NCI-H187 (cell line): Measurements from ENCODE around the gene HOXD11.

ENCODE experiments used
- DNase-seq, 2 experiments: peaks; one replicate each; lab custom pipeline; 2025; lab: John Stamatoyannopoulos, UW

The HOXD11 gene

DNA sequence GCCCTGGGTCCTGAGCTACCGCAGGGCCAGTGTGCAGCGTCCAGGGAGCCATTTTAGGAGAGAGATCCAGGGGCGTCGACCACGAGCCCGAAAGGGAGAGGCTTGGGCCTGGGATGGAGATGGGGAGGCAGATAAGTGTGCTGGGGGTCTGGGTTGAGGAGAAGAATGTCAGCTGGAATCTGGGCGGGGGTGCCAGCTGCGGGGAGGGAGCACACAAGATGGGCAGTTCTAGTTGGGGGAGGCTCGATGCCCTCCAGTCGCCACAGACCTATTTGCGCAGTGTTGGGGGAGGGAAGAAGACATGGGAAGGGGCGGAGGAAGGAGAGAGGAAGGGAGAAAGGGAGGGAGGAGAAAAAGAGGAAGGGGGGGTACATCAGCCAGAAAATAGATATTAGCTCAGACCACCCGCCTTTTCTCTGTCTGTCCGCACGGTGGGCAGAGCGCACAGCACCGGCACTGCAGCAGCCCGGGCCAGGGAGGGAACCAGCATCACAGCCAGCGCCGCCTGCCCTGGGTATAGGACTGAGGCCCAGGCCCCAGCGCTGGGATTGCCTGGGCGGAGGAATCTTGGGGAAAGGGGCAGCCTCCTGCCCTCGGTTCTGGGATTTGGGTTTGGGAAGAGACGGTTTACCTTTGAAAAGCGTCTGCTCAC lies 1.9 kb upstream of the HOXD11 start:
- DNase-seq: no peak

DNA sequence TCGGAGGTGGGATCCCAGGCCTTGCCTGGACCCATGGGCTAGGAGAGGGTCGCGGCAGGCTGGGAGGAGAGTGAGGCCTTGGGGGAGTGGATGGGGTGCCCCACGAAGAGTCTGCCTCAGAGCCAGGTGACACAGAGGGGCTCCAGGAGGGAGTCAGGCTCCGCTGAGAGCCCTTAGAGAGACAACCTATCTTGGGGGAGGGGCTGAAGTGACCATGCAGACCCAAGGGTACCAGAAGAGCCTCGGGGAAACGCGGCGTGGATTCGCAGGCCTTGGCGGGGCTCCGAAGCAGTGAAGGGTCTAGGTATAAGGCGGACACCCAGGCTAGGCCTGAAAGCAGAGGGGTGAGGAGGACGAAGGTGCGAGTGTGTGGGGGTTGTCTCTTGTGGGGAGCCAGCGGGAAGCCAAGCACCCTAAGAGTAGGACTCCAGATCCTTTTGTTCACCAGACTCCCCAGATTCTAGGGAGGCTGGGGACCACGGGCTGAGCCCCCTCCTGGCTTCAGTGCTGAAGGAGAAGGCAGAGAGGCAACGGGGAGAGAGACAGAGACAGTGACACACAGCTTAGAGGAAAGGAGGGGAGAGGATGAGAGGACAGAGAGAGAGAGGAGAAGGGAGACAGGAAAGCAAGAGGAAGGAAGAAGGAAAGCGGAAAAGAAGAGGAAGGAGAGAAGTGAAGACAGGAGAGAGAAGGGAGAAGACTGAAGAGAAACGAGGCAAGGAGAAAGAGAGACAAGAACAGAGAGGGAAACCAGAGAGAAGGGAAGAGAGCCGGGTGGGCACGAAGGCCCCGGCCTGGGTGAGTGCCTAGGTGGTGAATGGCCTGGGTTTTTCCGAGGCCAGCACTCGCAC lies 1.1 kb upstream of the HOXD11 start:
- no peak for DNase-seq

DNA sequence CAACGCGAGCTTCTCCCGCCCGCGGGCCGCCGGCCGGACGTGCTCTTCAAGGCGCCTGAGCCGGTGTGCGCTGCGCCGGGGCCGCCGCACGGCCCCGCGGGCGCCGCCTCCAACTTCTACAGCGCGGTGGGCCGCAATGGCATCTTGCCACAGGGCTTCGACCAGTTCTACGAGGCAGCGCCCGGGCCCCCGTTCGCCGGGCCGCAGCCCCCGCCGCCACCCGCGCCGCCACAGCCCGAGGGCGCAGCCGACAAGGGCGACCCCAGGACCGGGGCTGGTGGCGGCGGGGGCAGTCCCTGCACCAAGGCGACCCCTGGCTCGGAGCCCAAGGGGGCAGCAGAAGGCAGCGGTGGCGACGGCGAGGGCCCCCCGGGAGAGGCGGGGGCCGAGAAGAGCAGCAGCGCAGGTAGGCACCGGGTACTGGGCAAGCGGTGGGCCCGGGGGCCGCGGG lies 676 bp downstream of the HOXD11 start:
- no peak for DNase-seq

DNA sequence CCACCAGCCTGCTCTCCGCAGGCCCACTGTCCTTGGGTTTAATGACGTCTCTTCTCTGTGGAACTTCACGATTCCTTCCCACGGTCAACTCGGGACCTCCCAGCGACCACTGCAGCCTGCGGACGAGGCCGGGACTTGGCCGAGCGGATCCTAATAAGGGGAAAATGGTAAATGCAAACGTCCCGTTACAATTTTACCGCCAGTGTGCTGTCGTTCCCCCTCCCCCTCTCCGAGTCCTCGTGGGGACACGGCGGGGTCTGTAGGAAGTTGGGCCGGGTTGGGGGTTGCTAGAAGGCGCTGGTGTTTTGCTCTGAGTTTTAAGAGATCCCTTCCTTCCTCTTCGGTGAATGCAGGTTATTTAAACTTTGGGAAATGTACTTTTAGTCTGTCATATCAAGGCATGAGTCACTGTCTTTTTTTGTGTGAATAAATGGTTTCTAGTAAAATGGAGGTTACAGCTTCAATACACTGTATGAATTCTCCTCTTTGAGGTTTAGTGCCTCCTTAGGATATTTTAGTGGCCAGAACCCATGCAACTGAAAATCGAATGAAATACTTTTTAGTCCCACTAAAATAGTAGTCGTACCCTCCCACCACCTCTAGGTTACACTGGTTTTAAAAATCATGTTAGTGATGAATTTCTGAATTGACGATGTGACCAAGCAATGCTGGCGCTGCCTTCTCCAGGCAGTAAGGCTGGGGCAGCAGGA lies 2.3 kb downstream of the HOXD11 start:
- no peak for DNase-seq

DNA sequence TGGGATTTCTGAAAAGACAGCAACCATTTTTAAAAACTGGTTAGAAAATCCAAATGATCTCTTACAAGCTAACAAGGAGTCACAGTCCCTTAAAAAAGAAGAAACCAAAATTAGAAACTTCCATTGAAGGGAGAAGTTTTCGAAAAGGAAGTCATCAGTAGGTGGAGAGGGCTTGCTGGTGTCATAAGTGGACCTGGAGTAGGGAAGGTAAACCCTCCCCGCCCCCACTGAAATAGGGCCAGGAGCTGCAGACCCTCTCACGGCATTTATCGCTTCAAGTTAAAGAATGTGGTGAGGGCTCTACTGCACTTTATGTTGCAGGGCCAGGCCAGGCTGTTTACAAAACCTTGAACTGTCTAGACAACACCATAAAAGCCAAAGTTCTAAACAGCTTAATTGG lies 2.9 kb downstream of the HOXD11 start:
- DNase-seq: no peak

DNA sequence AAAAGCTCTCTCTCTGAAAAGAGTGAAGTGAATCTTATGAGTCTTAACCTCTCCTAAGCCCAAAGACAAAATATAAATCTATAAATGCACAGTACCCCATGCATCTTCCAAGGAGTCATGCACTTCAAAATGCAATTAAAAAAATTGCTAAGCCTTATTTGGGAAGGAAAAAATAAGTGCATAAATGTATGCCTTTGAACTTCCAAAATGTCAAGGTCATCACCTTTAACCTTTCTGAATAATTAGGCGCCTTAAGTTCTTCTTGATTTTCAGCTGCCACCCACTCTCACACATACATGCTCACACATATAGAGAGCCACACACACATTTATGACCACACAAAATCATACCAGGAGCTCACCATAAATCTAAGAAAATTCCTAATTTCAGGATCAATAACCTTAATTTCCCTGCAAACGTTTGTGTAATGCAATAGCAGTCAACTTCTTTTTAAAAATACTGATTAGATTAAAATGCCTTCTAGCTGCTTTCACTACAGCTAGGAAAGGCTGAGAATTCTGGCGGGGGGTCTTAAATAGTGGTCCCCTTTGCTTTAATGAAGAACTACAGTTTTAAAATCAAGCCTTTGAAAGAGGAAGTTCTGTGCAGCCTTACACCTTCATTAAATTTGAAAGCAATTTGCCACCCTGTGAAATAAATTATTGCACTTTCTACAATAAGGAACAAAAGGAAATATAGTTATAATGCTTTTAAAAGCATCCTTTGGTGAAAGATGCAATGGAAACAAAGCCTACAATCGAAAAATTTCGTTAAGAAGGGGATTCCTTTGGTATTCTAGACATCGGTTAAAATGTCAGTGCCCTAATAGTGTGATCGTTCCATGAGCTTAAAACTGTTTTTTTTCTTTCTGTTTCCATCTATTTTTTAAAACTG lies 3.6 kb downstream of the HOXD11 start:
- DNase-seq: no peak

DNA sequence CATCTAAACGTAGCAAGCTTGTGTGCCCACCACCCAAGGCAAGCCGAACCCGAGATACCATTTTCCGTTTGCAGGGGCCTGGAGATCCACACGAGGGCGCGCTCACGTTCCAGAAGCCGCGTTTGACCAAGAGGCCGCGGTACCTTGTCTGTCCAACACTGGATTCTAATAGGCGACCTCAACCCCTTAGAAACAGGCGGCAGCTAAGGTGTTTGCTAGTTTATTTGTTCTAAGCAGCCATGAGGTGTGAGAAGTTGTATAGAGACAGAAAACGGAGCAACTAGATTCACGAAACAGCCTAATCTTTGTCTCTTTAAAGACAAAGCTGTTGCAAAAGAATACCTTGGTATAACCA lies 4.2 kb downstream of the HOXD11 start:
- DNase-seq: no peak

DNA sequence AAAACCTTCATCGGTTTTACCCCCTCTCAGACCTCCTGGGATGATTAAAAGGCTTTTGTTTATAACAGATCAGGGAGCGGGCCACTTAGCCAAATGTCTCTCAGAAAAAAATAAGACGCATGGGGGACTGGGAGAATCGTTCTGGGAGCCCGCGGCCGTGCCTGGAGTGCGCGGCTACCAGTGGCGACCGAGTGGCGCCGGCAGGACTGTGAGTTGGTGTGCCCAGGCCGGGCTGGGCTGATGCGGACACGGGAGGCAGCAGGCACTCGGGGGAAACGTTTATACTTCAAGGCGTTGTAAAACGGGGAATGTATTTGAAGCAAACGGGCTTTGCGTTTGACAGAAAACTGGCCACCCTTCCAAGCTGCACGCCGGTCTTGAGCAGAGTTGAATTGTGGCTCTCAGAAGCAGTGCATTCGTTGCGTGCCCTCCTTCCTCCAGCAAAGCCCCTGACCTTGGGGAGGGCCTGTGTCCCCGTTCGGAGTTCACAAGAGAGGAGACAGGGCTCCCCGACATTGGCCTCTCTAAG lies 4.8 kb downstream of the HOXD11 start:
- DNase-seq: no peak

DNA sequence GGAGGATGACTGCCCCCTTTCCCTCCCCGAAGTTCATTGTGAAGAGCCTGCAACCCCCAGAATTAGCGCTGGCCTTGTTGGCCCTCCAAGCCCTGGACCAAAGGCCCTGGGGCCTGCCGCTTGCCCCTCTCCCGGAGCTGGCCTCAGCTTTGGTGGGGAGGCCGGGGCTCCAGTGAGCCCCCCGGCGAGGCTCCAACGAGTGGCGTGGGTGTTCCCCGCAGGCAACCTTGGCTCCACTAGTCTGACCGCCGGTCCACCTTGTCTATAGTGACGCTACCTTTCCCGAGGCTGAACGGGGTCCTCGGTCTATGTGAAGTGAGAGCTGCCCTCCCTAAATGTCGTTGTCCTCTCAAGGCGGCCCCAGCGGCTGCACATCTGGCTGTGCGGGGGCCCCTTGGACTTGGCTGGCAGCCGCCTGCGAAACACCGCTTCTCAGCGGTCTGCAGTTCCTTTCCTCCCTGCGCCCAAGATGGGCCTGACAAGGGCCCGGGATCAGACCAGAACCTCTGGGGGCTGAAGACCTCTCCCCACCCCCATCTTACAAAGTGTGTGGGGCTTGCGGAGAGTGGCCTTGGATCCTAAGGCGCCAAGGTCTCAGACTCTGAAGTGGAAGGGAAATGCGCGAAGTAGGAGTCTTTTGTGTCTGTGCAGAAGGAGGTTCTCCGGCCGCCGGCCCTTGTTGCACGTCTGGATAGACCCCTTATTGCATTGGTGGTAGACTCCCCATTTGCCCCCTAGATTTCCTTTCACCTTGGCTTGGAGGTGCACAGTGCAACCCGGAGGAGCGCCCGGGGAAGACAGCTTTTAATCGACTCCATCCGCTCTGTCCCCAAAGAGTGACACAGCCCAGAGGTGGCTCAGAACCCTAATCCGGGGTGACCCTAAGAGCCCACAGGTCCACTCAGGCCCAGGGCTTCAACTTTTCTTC lies 5.6 kb downstream of the HOXD11 start:
- DNase-seq: no peak

DNA sequence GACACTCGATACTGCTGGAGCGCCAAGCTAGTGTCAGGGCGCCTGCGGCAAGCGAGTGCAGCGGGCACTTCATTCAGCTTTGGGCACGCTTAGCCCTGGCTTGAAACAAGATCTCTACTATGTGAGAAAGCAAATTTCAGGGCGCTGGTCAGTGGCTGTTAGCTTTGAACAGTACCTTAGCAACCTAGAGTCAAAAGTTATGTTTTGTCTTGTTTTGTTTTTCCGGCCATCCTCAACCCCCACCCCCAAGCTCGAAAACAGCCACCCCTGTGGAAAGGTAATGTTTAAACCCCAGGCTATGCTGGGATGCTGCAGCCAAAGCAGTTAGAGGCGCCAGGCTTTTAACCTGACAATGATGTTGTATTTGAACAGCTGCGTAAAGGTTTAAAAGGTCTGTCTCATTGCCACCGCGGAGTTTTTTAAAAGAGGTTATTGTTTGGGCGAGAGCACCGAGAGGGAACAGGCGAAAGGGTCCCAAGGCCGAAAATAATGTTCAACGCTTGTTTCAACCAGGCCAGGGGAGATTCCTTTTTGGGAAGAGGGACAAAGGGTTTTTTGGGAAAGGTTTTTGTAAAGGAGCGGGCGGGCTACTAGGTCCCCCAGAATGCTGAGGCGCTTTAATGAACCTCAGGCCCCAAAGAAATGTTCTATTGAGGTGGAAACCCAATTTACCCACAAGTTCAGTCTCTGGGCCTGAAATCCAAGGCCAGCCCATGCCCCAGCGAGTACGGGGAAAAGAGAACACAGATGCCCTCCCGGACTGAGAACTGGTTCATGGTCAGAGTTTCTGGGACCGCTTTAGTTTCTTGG lies 7.2 kb downstream of the HOXD11 start:
- DNase-seq: no peak

DNA sequence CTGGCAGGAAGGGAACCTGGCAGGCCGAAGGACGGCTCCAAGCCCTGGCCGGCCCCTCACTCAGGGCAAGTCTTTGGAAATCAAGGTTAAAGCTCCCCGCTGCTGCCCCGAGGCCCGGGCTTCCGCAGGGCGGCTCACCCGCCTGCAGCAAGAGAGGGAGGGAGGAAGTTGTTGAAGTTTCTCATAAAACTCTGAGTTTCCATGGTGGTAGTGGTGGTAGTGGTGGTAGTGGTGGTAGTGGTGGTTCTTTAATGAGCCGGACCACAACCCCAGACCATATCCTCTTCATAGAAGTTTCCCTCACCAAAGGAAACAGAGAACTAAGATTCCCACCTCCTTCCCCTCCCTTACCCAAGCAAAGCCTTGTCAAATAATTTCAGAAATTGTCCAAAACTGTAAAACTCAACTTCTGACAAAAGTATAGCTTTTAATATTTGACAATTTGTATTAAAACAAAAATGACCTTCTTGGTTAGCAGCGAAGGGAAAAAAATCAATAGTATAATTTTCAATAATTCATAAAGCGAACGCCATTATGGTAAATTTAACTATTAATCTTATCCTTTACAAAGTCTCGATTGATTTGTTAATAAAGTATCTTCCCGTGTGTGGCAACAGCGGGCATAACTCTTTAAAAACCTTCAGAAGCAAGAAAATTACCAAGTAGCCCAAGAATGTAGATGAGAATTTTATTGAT lies 8.0 kb downstream of the HOXD11 start:
- no peak for DNase-seq

DNA sequence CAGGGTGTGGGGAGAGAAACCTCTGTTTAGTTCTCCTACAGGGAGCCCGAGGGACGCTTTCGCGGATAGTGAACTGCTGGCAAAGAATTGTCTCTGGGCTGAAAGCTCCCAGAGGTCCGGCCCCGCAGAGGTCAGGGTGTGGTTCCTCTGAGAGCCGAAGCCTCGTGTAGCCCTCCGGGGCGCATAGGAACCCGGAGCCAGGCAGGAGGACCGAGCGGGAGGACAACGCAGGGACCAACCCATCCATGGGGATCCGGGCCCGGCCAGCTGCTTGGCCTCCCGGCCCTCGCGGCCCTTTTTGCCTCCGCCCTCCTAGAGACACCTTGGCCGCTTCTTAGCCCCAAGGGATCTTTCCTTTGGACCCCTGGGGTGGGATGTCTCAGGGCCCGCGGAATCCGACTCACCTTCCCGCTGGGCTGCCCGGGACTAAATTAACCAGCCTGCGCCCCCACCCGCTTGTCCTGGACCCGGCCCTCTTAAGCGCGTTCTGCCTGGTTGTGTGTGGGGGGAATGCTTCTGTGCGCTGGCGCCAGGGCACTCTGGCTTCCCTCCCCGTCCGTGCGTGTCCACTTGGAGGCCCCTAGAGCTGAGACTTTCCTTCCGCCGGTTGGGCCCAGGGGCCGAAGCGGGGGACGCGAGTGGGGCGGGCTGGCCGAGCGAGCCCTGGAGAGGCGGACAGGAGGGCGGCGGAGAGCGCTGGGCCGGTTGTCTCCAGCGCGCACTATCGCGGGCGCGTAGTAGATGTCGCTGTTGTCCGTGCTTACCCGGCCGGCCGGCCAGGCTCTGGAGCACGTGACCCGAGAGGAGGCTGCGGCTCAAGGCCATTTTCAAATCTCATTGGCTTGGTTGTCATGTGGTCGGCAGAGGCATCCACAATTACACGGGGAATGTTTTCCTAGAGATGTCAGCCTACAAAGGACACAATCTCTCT lies 9.1 kb downstream of the HOXD11 start, which contains the start of gene HOXD10:
HOXD10 (plus strand) TSS at position 896 of the 931 bp plus-strand sequence. CDS start 56 bp downstream, outside the sequence.
- DNase-seq: no peak

DNA sequence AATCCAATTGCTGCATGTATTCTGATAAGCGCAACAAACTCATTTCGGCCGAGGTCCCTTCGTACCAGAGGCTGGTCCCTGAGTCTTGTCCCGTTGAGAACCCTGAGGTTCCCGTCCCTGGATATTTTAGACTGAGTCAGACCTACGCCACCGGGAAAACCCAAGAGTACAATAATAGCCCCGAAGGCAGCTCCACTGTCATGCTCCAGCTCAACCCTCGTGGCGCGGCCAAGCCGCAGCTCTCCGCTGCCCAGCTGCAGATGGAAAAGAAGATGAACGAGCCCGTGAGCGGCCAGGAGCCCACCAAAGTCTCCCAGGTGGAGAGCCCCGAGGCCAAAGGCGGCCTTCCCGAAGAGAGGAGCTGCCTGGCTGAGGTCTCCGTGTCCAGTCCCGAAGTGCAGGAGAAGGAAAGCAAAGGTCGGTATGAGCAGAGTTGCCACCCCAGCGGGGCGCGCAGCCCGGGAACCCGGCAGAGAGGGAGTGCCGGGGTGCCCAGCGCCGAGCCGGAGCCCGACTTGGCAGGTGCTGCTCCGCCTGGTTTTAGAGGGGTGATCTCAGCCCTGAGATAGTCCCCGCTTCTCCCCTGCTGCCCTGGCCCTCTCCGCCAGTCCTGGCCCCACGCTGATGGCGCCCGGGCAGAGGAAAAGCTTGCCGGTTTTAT lies 10.2 kb downstream of the HOXD11 start:
- DNase-seq: no peak

DNA sequence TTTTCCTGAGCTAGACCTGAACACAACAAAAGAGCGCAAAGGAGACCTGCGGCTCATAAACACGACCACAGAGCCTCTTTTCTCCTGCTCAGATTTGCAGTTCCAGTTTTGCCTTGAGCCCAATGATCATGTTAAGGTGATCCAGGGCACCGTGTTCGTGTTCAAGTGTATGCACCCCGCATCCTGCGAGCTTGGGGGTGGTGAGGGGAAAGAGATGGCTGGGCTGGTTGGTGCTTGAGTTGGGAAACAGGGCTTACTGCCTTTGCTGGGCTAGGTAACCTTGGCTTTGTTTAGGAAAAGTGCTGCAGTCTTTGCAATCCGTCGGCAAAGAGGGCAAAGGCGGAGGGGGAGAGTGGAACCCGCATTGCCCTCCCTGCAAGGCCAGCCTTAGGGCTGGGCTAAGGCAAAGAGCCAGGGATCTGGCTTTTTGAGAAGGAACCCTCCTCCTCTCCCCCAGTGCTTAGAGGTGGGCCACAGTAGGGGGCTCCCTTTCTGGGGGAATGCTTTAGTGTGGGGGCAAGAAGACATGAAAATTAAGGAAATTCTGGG lies 10.8 kb downstream of the HOXD11 start:
- no peak for DNase-seq

DNA sequence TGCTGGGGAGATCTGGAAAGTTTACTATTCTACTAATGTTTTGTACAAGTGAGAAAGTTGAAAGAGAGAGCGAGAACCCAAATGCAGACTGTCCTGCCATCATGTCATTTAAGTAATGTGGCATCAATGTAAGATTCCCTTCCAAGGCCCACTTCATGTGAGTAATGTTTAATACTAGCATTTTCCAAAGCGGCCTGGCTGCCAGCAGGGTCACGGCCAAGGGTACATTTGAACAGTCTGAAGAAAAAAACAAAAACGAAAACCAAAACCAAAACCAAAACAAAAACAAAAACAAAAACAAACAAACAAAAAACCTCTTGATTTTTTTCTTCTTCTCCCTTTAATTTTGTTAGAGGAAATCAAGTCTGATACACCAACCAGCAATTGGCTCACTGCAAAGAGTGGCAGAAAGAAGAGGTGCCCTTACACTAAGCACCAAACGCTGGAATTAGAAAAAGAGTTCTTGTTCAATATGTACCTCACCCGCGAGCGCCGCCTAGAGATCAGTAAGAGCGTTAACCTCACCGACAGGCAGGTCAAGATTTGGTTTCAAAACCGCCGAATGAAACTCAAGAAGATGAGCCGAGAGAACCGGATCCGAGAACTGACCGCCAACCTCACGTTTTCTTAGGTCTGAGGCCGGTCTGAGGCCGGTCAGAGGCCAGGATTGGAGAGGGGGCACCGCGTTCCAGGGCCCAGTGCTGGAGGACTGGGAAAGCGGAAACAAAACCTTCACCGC lies 11.7 kb downstream of the HOXD11 start:
- peak in 1 of 2 experiments; percentile 23 for DNase-seq
